H1 (cell line): ENCODE measurements around the gene PPP2R5B. TPM values are rescaled to one million over a fixed set of nuclear protein-coding genes. Genes with fewer than 3 reads are reported as not detected.

Experiments
- CTCF ChIA-PET: fragments of 300-600 bp; sonication (Branson Sonifier 250); formaldehyde crosslinking; loops from one replicate; lab custom pipeline; 2021; ENCODE audit not compliant: partially characterized antibody; lab: Charles Lee
- POLR2A ChIA-PET: fragments of 300-600 bp; sonication (Branson Sonifier 250); formaldehyde crosslinking; loops from one replicate; lab custom pipeline; 2021; ENCODE audit warnings: inconsistent platforms; ENCODE audit not compliant: partially characterized antibody; lab: Charles Lee
- DNase-seq, 2 experiments: peaks; one replicate each; pipeline versions ENCODE4 v3.0.0 to v3.0.0-alpha.2; 2010 to 2022; ENCODE audit warnings: low spot score in 2 of 2, low read depth in 1 of 2, mixed read lengths in 1 of 2
- FAIRE-seq: peaks from 2 replicates; lab custom pipeline; 2011; peaks lifted over from hg19 to GRCh38; lab: Jason Lieb, UNC
- H2AFZ ChIP-seq: 2 replicates; pipeline ENCODE4 v1.8.1; 2012; ENCODE audit warnings: low read length, inconsistent platforms
- H2AK5ac ChIP-seq: 2 replicates; pipeline ENCODE4 v1.6.1; 2013; ENCODE audit warnings: low read depth, low read length
- H2BK120ac ChIP-seq: replicated peaks from 2 replicates; pipeline ENCODE3; 2013; ENCODE audit warnings: low read depth, low read length, inconsistent platforms
- H2BK12ac ChIP-seq: 2 replicates; pipeline ENCODE4 v1.6.1; 2013; ENCODE audit warnings: low read depth, low read length
- H2BK15ac ChIP-seq: 2 replicates; pipeline ENCODE4 v1.6.1; 2013; ENCODE audit warnings: low read length
- H2BK20ac ChIP-seq: 2 replicates; pipeline ENCODE4 v1.6.1; 2013; ENCODE audit warnings: low read length
- H2BK5ac ChIP-seq: 2 replicates; pipeline ENCODE4 v1.6.1; 2013; ENCODE audit warnings: low read depth, low read length
- H3K14ac ChIP-seq: 2 replicates; pipeline ENCODE4 v1.6.1; 2013; ENCODE audit warnings: inconsistent platforms; ENCODE audit not compliant: insufficient read length
- H3K18ac ChIP-seq: 2 replicates; pipeline ENCODE4 v1.6.1; 2013; ENCODE audit warnings: low read length; ENCODE audit errors: extremely low read depth
- H3K23ac ChIP-seq: 2 replicates; pipeline ENCODE4 v1.6.1; 2013; ENCODE audit warnings: inconsistent platforms; ENCODE audit not compliant: insufficient read length
- H3K23me2 ChIP-seq: 2 replicates; pipeline ENCODE4 v1.6.1; 2013; ENCODE audit warnings: low read depth, low read length
- H3K27ac ChIP-seq: 2 replicates; pipeline ENCODE4 v1.6.1; 2011; ENCODE audit warnings: low read depth, low read length, inconsistent platforms
- H3K27me3 ChIP-seq, 4 experiments: replicated peaks in 1 of 4; 1 replicate in 1 of 4; 2 replicates in 3 of 4; pipeline versions ENCODE4 v1.6.1 to v1.8.1; 2011 to 2013; ENCODE audit warnings: low read length in 3 of 4, mild to moderate bottlenecking in 3 of 4, inconsistent platforms in 2 of 4, mixed read lengths in 2 of 4, moderate library complexity in 1 of 4; ENCODE audit not compliant: control insufficient read depth in 3 of 4, insufficient read depth in 3 of 4; ENCODE audit errors: extremely low read depth in 1 of 4
- H3K36me3 ChIP-seq, 4 experiments: 2 replicates each; pipeline versions ENCODE4 v1.6.1 to v1.8.1; 2011 to 2013; ENCODE audit warnings: mild to moderate bottlenecking in 4 of 4, low read length in 3 of 4, moderate library complexity in 2 of 4, control low read depth in 1 of 4, inconsistent platforms in 1 of 4; ENCODE audit not compliant: insufficient read depth in 4 of 4, control insufficient read depth in 2 of 4
- H3K4ac ChIP-seq: replicated peaks from 2 replicates; pipeline ENCODE3; 2013; ENCODE audit warnings: low read length, low read depth, mixed read lengths, inconsistent platforms; ENCODE audit not compliant: insufficient read length
- H3K4me1 ChIP-seq, 4 experiments: replicated peaks in 1 of 4; 1 replicate in 1 of 4; 2 replicates in 3 of 4; pipeline versions ENCODE4 v1.6.1 to v1.8.1; 2011 to 2013; ENCODE audit warnings: low read length in 3 of 4, inconsistent platforms in 2 of 4, mixed read lengths in 1 of 4; ENCODE audit not compliant: insufficient read depth in 4 of 4, control insufficient read depth in 3 of 4
- H3K4me2 ChIP-seq, 2 experiments: 2 replicates each; pipeline versions ENCODE4 v1.6.1 to v1.8.1; 2011 to 2013; ENCODE audit warnings: low read depth in 2 of 2, low read length in 2 of 2, control low read depth in 1 of 2, inconsistent platforms in 1 of 2, mild to moderate bottlenecking in 1 of 2; ENCODE audit not compliant: insufficient read depth in 1 of 2
- H3K4me3 ChIP-seq, 4 experiments: fragments of 200-600, 300-600 bp in 1 of 4; sonication (generic), shearing (Covaris generic), sonication (Bioruptor Twin) in 1 of 4; 2 replicates each; pipeline versions ENCODE4 v1.5.1 to v1.8.1; 2011 to 2016; ENCODE audit warnings: low read length in 4 of 4, low read depth in 3 of 4, control low read depth in 2 of 4, inconsistent platforms in 2 of 4, mild to moderate bottlenecking in 2 of 4, mixed read lengths in 1 of 4, moderate library complexity in 1 of 4; ENCODE audit not compliant: insufficient read depth in 2 of 4; ENCODE audit errors: extremely low read depth in 1 of 4
- H3K56ac ChIP-seq: replicated peaks from 2 replicates; pipeline ENCODE3; 2013; ENCODE audit warnings: low read depth, mild to moderate bottlenecking, mixed read lengths, low read length, inconsistent platforms; ENCODE audit not compliant: insufficient read length
- H3K79me1 ChIP-seq: 2 replicates; pipeline ENCODE4 v1.6.1; 2013; ENCODE audit warnings: low read depth, low read length, control low read depth
- H3K79me2 ChIP-seq, 2 experiments: 2 replicates each; pipeline versions ENCODE4 v1.6.1 to v1.8.1; 2012 to 2013; ENCODE audit warnings: low read length in 2 of 2, mild to moderate bottlenecking in 2 of 2, inconsistent platforms in 1 of 2; ENCODE audit not compliant: insufficient read depth in 2 of 2, control insufficient read depth in 1 of 2
- H3K9ac ChIP-seq, 4 experiments: replicated peaks in 1 of 4; 1 replicate in 1 of 4; 2 replicates in 3 of 4; pipeline versions ENCODE4 v1.6.1 to v1.8.1; 2011 to 2013; ENCODE audit warnings: low read depth in 3 of 4, low read length in 3 of 4, control low read depth in 2 of 4, mild to moderate bottlenecking in 2 of 4, moderate library complexity in 2 of 4, inconsistent platforms in 1 of 4; ENCODE audit errors: extremely low read depth in 1 of 4
- H3K9me3 ChIP-seq, 2 experiments: 2 replicates each; pipeline versions ENCODE4 v1.6.1 to v1.8.1; 2012 to 2013; ENCODE audit warnings: mild to moderate bottlenecking in 2 of 2, moderate library complexity in 2 of 2, control low read depth in 1 of 2, inconsistent platforms in 1 of 2, low read depth in 1 of 2, low read length in 1 of 2, mixed read lengths in 1 of 2; ENCODE audit not compliant: insufficient read depth in 2 of 2
- H4K20me1 ChIP-seq, 2 experiments: replicated peaks in 1 of 2; 2 replicates each; pipeline versions ENCODE3 to v1.8.1; 2011 to 2013; ENCODE audit warnings: inconsistent platforms in 2 of 2, low read length in 2 of 2, mild to moderate bottlenecking in 1 of 2; ENCODE audit not compliant: insufficient read depth in 2 of 2, control insufficient read depth in 1 of 2
- H4K5ac ChIP-seq: 2 replicates; pipeline ENCODE4 v1.6.1; 2013; ENCODE audit warnings: low read length, low read depth, mixed read lengths, inconsistent platforms; ENCODE audit not compliant: insufficient read length
- H4K8ac ChIP-seq: 2 replicates; pipeline ENCODE4 v1.8.0; 2013; ENCODE audit warnings: mild to moderate bottlenecking, moderate library complexity, low read length, inconsistent platforms; ENCODE audit not compliant: insufficient read depth; ENCODE audit errors: extremely low read depth
- H4K91ac ChIP-seq: replicated peaks from 2 replicates; pipeline ENCODE3; 2013; ENCODE audit warnings: low read length, mixed read lengths, inconsistent platforms; ENCODE audit not compliant: insufficient read length
- ASH2L ChIP-seq: fragments of 200-600, 300-600 bp; sonication (generic); IDR thresholded peaks from one replicate; pipeline ENCODE4 v1.7.1; 2017; ENCODE audit warnings: low read length
- ATF2 ChIP-seq: IDR thresholded peaks from 2 replicates; pipeline ENCODE4 v1.6.1; 2012; ENCODE audit warnings: low read length, inconsistent platforms
- ATF3 ChIP-seq: IDR thresholded peaks from 2 replicates; pipeline ENCODE4 v1.6.1; 2011; ENCODE audit warnings: low read depth, mild to moderate bottlenecking, low read length; ENCODE audit not compliant: insufficient read depth
- BCL11A ChIP-seq, 2 experiments: IDR thresholded peaks; one replicate each; pipeline ENCODE4 v1.6.1; 2011; ENCODE audit warnings: low read depth in 2 of 2, low read length in 2 of 2, mild to moderate bottlenecking in 2 of 2
- CBX8 ChIP-seq: fragments of 300-800, 300-1000 bp; sonication (generic); IDR thresholded peaks from 2 replicates; pipeline ENCODE4 v1.7.1; 2016; ENCODE audit warnings: low read depth, low read length, borderline replicate concordance
- CTBP2 ChIP-seq: IDR thresholded peaks from 2 replicates; pipeline ENCODE4 v1.7.0; 2011; ENCODE audit warnings: borderline replicate concordance, mild to moderate bottlenecking, moderate library complexity, mixed read lengths, low read length; ENCODE audit not compliant: insufficient read depth, insufficient read length
- E2F6 ChIP-seq: IDR thresholded peaks from 2 replicates; pipeline ENCODE4 v1.6.1; 2012; ENCODE audit warnings: inconsistent platforms
- JUND ChIP-seq: IDR thresholded peaks from 2 replicates; pipeline ENCODE4 v1.6.1; 2011; ENCODE audit warnings: mild to moderate bottlenecking, improper control_type of control experiment, low read length
- POLR2A ChIP-seq, 2 experiments: IDR thresholded peaks; 1 replicate in 1 of 2; 2 replicates in 1 of 2; pipeline ENCODE4 v1.6.1; 2011; ENCODE audit warnings: low read depth in 2 of 2, low read length in 2 of 2, mild to moderate bottlenecking in 2 of 2; ENCODE audit errors: control extremely low read depth in 1 of 2
- POLR2AphosphoS5 ChIP-seq: IDR thresholded peaks from 2 replicates; pipeline ENCODE4 v1.6.1; 2011; ENCODE audit warnings: low read depth, low read length
- SIN3A ChIP-seq, 2 experiments: IDR thresholded peaks in 1 of 2; conservative IDR thresholded peaks in 1 of 2; 2 replicates each; pipeline ENCODE4 v1.6.1; 2011 to 2012; ENCODE audit warnings: low read length in 2 of 2, improper control_type of control experiment in 1 of 2, low read depth in 1 of 2, mild to moderate bottlenecking in 1 of 2
- WGBS, 2 experiments: shearing (Covaris generic) in 1 of 2; methylation state at CpG; one replicate each; pipeline versions ENCODE4 v1.1.6 to v1.1.7; 2013 to 2015; ENCODE audit warnings: low lambda C conversion rate in 2 of 2, mixed read lengths in 2 of 2, inconsistent platforms in 1 of 2, low coverage in 1 of 2, missing lambda C conversion rate in 1 of 2; ENCODE audit not compliant: insufficient replicate concordance in 2 of 2, insufficient coverage in 1 of 2, insufficient read length in 1 of 2; ENCODE audit errors: extremely low coverage in 1 of 2, missing lambda C conversion rate in 1 of 2; 5-methylcytosine and 5-hydroxymethylcytosine counted together
- polyA plus RNA-seq, 7 experiments: library from polyadenylated mRNA; depleted of rRNA in 3 of 7; stranded (reverse) in 5 of 7; unstranded in 2 of 7; fragments of >200 nt in 5 of 7; fragments of 200-250 nt in 2 of 7; gene quantifications; 1 replicate in 5 of 7; 2 replicates in 1 of 7; 4 replicates in 1 of 7; pipeline versions ENCODE4 v1.2.1 to v1.2.3, GENCODE V29; 2011 to 2013; ENCODE audit warnings: missing spikeins in 2 of 7, mixed read lengths in 2 of 7
- total RNA-seq: library from RNA; stranded (reverse); fragmentation: NEBNext Ultra II Directional; extraction: Animal tissue kit (Norgen Biotek cat#: 25700); gene quantifications from 2 replicates; pipeline ENCODE4 v1.2.1, GENCODE V29; 2021

Gene PPP2R5B
- total and polyA plus RNA-seq, 2 of the 8 experiments (the other 6 are each of a cell fraction or from before 2014, with no cell fraction given): 4.9 to 5.1 TPM

GRCh38 chr11:64976651-64977050 lies 52.2 kb downstream of the PPP2R5B start:
- H3K27me3 ChIP-seq: peaks cover 0 to 9% (median 2%) of the 10 kb centered on the region in 4 experiments; a peak in 4 of 7 replicates
- H3K4ac ChIP-seq: no peak overlapping the region
- H3K18ac ChIP-seq: no peak overlapping the region
- H2BK12ac ChIP-seq: no peak overlapping the region
- H2AFZ ChIP-seq: no peak overlapping the region
- H3K14ac ChIP-seq: no peak overlapping the region
- no peaks in the 10 kb centered on the region for H3K79me1 ChIP-seq
- H2BK120ac ChIP-seq: no peak overlapping the region
- POLR2A ChIA-PET: interaction anchor here (0.7 kb wide), 1 partner anchor 49 kb away, joined by 3 read pairs; no protein-coding TSS in a partner anchor
- H3K9ac ChIP-seq: no peak overlapping the region
- H4K91ac ChIP-seq: no peak overlapping the region
- no peak overlapping the region for H4K5ac ChIP-seq
- no peak for DNase-seq
- H4K8ac ChIP-seq: no peak overlapping the region
- H3K4me3 ChIP-seq: no peak overlapping the region
- H3K79me2 ChIP-seq: no peaks in the 10 kb centered on the region
- no peaks in the 10 kb centered on the region for H3K36me3 ChIP-seq
- no peak overlapping the region for H3K56ac ChIP-seq
- H4K20me1 ChIP-seq: no peaks in the 10 kb centered on the region
- no peak overlapping the region for H2BK15ac ChIP-seq
- H2BK20ac ChIP-seq: no peak overlapping the region
- CTCF ChIA-PET: interaction anchor here (0.6 to 1.2 kb wide), 5 partner anchors 12 to 137 kb away, joined by 3 to 4 read pairs (median 3); no protein-coding TSS in a partner anchor
- no peak overlapping the region for H3K23ac ChIP-seq
- no peaks in the 10 kb centered on the region for H3K4me1 ChIP-seq
- no peak overlapping the region for H3K4me2 ChIP-seq
- H3K23me2 ChIP-seq: no peaks in the 10 kb centered on the region
- no peak for FAIRE-seq
- no peak overlapping the region for H2BK5ac ChIP-seq
- WGBS, 2 experiments: 95% methylated on average over 2 of the region's 2 CpGs; no CpG with 5 or more reads in 1 of the 2 experiments
- H2AK5ac ChIP-seq: no peak overlapping the region
- peaks cover 0 to under 1% of the 10 kb centered on the region in 2 experiments; a peak in 1 of 4 replicates for H3K9me3 ChIP-seq
- no peak overlapping the region for H3K27ac ChIP-seq
- TF ChIP-seq ASH2L: no peak
- no peak for TF ChIP-seq POLR2A (IDR thresholded peaks at IDR 0.05; ENCODE audit: control extremely low read depth in 1 of 2, low read depth in 2 of 2, low read length in 2 of 2)
- TF ChIP-seq E2F6: no peak
- no peak for TF ChIP-seq CBX8
- TF ChIP-seq BCL11A (IDR thresholded peaks at IDR 0.05; ENCODE audit: low read depth in 2 of 2, low read length in 2 of 2): no peak
- TF ChIP-seq JUND: no peak
- no peak for TF ChIP-seq SIN3A (conservative IDR thresholded peaks at IDR 0.05 in 1 of 2, IDR thresholded peaks at IDR 0.05 in 1 of 2; ENCODE audit: low read depth in 1 of 2, low read length in 2 of 2)
- TF ChIP-seq ATF3: no peak
- no peak for TF ChIP-seq ATF2
- no peak for TF ChIP-seq POLR2AphosphoS5
- no peak for TF ChIP-seq CTBP2
